Activated CD4-positive, CD25-positive, alpha-beta regulatory T cell treated with anti-CD3 and anti-CD28 coated beads, Interleukin-2, amount 50 U/mL, for 72 hours (primary cell): ENCODE measurements around the gene APOA4.
"Not testable (repeated sequence)": the region's sequence is repeated elsewhere in the genome, so short reads cannot be mapped to it uniquely, and the experiment has no call there.

Experiments
- DNase-seq: peaks from one replicate; pipeline ENCODE4 v3.0.0; 2021

Gene APOA4

DNA sequence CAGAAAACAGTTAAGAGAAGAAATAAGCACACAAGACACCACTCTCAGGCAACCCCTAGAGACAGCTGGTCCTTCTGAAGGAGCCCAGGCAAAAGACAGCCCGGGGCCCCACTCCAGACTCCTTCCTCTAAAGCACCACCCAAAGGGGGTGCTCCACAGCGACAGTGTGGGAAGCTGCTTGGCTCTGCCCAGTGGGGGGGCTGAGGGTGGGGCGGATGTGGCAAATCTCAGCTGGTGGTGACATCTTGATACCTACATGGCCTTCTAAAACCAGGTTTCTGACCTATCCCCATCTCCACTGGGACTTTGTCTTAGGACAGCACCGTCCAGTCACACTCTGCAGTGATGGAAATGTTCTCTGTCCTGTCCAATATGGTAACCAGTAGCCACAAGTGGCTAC is 24.5 kb upstream of the APOA4 start:
- no peak for DNase-seq

- DNase-seq = no peak
These were observed 21.6 kb upstream of the APOA4 start for GRCh38 chr11:116844722-116845121.

GRCh38 chr11:116843661-116844060 is 20.6 kb upstream of the APOA4 start:
- no peak for DNase-seq

DNA sequence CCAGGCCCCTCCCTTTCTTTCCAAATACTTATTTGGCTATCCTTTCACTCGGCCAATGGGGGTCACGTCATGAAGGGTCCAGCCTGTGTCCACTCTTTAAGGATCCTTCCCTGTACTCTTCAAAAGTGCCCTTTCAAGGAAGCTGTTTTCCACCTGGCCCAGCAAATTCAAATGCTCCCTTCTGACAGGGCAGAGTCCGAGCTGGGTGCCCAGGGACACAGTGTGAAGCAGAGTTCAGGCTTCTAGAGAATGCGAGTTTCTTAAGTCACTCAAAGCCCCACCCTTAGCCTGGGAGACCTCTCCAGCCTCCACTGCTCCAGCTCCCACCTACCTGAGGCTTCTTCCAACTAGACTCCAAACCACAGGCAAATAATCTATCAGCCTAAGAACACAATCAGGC is 19.8 kb upstream of the APOA4 start:
- no peak for DNase-seq

- no peak for DNase-seq
These were observed 19.0 kb upstream of the APOA4 start for GRCh38 chr11:116842117-116842516.

GRCh38 chr11:116840746-116841296 is 17.7 kb upstream of the APOA4 start:
- DNase-seq = no peak

DNA sequence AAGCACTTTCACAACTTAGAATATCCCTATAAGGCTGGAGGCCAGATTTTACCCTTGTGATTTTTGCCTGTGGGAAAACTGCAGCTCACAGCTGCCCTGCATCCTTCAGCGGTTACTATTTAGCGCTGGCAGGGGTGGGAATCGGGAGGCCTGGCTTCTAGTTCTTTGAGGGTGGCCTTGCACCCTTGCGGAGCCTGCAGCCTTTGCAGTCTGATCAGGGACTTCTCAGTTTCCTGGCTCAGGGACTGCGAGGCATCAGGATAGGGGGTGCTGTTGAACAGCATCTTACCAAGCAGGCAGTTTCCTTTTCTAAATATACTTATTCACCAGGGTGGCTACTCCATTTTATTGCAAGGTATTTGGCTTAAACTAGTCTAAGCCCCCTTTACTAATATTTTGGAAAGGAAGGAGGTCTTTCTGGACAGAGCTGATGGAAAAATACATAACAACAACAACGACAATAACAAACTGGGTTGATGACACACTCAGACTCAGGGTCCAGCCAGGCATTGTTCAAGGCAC is 17.2 kb upstream of the APOA4 start:
- no peak for DNase-seq

- DNase-seq = no peak
These were observed 15.4 kb upstream of the APOA4 start for GRCh38 chr11:116838321-116839084.

DNA sequence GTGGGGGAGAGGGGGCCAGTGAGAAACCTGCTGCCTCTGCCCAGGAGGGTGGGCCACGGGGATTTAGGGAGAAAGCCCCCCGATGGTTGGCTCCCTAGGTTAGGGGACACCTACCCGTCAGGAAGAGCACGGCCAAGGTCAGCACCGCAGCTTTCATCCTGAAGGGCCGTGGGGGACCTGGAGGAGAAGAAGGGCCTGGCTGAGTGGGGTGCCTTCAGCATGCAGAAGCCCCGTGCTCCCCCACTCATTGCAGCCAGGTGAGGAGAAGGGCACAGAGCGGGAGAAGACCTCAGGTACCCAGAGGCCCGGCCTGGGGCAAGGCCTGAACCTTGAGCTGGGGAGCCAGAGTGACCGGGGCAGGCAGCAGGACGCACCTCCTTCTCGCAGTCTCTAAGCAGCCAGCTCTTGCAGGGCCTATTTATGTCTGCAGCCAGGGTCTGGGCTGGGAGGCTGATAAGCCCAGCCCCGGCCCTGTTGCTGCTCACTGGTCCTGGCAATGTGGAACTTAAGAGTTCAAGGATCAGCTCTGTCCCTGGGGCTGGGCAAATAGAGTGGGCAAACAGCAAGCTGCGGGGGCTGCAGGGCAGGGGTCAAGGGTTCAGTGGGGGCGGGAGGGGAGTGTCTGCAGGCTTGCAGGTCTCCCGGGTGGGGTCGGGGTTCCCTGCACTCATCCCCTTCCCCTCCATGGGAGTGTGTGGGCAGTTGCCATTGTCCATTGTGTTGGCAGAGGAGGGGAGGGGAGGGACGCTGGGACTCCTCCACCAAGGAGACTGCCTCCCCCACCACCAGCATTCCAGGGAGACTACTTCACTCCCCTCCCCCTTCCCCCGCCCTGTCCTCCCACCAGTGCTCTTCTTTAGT is 14.4 kb upstream of the APOA4 start, which contains the start of gene APOA1:
Gene APOA1, minus strand, starts transcription at position 392 of the 861 bp plus-strand sequence. Its CDS starts 235 bp downstream, at position 157.
- DNase-seq = no peak

- no peak for DNase-seq
These were observed 13.5 kb upstream of the APOA4 start for GRCh38 chr11:116836632-116836991.

DNA sequence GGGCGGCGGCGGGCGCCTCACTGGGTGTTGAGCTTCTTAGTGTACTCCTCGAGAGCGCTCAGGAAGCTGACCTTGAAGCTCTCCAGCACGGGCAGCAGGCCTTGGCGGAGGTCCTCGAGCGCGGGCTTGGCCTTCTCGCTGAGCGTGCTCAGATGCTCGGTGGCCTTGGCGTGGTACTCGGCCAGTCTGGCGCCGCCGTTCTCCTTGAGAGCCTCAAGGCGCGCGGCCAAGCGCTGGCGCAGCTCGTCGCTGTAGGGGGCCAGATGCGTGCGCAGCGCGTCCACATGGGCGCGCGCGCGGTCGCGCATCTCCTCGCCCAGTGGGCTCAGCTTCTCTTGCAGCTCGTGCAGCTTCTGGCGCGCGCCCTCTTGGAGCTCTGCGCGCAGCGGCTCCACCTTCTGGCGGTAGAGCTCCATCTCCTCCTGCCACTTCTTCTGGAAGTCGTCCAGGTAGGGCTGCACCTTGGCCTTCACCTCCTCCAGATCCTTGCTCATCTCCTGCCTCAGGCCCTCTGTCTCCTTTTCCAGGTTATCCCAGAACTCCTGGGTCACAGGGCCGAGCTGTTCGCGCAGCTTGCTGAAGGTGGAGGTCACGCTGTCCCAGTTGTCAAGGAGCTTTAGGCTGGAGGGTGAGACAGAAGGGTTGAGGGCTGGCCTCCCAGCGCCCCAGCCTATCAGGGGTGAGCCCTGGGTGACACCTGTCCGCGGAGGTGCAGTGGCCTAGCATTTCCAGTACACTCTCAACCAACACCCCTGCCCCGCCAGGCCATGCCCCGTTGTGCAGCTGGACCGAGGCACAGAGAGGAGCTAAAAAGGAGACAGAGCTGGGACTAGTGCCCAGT is 12.9 kb upstream of the APOA4 start:
- peak; percentile 66 for DNase-seq

DNA sequence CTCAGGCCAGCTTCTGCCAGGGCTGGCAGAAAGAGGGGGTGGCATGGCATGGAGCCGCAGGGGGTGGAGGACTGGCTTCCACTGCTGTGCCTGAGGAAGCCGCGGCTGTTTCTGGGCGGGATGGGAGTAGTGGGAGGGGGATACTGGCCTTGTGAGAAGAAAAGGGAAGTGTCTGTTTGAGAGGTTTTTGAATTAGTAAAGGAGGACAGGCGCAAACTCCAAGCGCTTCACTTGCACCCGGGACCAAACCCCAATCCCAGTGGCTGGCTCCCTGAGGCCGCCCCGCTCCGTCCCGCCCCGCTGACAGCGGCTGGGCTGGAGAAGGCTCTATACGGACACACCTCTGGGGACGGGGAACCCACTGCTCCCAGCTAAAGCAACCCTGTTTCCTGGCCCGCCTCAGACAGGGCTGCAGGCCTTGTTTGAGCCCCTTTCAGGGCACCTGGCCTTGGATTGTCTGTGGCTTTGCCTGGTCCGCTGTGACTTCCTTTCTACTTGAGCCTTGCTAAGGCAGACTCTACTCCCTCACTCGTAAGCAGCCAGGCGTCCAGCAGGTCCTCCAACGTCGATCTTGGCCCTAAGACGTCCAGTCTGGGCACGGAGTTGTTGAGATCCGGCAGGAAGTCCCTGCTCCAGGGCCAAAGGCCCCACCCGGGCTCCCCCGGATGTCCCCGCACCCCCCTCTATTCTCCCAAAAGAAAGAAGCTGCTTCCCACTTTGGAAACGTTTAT is 12.1 kb upstream of the APOA4 start:
- DNase-seq = no peak

DNA sequence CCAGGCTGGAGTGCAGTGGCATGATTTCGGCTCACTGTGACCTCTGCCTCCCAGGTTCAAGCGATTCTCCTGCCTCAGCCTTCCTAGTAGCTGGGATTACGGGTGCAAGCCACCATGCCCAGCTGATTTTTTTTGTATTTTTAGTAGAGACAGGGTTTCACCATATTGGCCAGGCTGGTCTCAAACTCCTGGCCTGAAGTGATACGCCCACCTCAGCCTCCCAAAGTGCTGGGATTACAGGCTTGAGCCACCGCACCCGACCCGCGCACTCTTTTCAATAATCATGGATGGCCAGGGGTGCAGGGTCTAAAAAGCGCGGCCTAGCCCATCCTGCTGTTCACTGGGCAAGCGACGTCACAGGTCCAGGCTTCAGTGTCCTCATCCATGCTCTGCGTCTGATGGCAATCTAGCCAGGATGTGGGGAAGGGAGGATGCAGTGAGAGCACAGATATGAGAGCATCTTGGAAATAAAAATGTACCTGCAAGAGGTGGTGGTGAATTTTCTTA is 11.5 kb upstream of the APOA4 start:
- DNase-seq = not testable (repeated sequence)

DNA sequence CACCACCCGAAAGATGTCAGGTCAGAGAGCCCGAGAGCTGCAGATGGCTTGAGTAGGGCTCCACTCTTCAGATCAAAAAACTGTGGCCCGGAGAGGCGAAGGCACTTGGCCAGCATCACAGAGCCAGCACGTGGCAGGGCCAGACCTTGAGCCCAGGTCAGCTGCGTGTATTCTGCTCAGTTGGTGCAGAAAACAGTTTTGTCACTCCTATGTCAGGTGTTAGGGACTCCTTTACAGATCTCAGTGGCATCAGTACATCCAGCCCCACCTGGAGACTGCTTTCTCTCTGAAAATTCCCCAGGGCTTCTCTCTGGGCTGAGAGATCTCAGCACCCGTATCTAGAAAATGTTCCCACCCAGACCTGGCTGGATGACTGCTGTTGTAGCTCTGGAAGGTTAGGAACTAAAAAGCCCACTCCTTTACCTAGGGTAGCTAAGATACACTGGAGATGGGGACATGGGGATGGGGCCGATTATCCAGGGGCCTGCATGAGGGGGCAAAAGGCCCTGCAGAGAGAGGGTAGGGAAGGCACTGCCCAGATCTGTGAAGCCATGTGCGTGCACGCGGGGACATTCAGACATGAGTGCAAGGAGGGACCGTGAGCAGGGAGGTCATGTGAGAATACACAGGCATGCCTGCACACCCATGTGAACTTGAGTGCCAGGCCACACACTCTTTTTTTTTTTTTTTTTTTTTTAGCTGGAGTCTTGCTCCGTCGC is 10.9 kb upstream of the APOA4 start:
- DNase-seq = no peak

DNA sequence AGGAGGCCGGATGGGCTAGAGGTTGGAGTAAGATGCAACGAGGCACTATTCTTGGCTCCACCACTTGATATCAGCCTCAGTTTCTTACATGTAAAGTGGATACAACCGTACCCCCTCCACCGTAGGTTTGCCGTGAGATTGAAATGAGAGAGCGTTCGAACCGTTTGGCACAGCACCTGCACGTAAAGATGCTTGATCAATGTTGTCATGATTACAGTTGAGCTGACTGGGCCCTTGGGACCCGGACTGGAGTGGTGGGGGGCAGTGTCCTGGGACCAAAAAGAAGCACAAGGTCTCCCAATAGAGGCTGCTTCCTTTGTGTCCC is 10.3 kb upstream of the APOA4 start:
- DNase-seq = no peak

GRCh38 chr11:116832350-116833290 is 9.5 kb upstream of the APOA4 start:
- no peak for DNase-seq

DNA sequence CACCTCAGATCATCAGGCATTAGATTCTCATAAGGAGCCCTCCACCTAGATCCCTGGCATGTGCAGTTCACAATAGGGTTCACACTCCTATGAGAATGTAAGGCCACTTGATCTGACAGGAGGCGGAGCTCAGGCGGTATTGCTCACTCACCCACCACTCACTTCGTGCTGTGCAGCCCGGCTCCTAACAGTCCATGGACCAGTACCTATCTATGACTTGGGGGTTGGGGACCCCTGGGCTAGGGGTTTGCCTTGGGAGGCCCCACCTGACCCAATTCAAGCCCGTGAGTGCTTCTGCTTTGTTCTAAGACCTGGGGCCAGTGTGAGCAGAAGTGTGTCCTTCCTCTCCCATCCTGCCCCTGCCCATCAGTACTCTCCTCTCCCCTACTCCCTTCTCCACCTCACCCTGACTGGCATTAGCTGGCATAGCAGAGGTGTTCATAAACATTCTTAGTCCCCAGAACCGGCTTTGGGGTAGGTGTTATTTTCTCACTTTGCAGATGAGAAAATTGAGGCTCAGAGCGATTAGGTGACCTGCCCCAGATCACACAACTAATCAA is 8.8 kb upstream of the APOA4 start:
- no peak for DNase-seq

- DNase-seq = no peak
These were observed 7.2 kb upstream of the APOA4 start for GRCh38 chr11:116830184-116830912.
